Tibial nerve (tissue), 4 donors: ENCODE measurements around the gene IKZF5. TPM values are rescaled to one million over a fixed set of nuclear protein-coding genes. Genes with fewer than 3 reads are reported as not detected.

ENCODE experiments used
- DNase-seq, 2 donors: peaks; one replicate each; pipeline ENCODE4 v3.0.0-alpha.2; 2019; ENCODE audit warnings: low spot score in 2 of 2
- H3K27ac ChIP-seq, 4 donors: fragments of 200-600 bp; sonication (generic) in 3 of 4; one replicate each; pipeline ENCODE4 v1.5.1; 2017 to 2019; ENCODE audit warnings: mild to moderate bottlenecking in 1 of 4
- H3K27me3 ChIP-seq, 2 donors: fragments of 200-600 bp; sonication (generic) in 1 of 2; one replicate each; pipeline versions ENCODE4 v1.5.1 to v1.6.0; 2017 to 2019
- H3K36me3 ChIP-seq, 3 donors: fragments of 200-600 bp; sonication (generic); one replicate each; pipeline ENCODE4 v1.5.1; 2018 to 2019
- H3K4me1 ChIP-seq, 4 donors: fragments of 200-600 bp; sonication (generic) in 3 of 4; one replicate each; pipeline ENCODE4 v1.5.1; 2017 to 2019
- H3K4me3 ChIP-seq, 4 donors: fragments of 200-600 bp; sonication (generic) in 3 of 4; one replicate each; pipeline ENCODE4 v1.5.1; 2017 to 2019; ENCODE audit warnings: mild to moderate bottlenecking in 1 of 4, moderate library complexity in 1 of 4
- H3K9me3 ChIP-seq, 4 donors: fragments of 200-600 bp; sonication (generic) in 3 of 4; one replicate each; pipeline ENCODE4 v1.5.1; 2017 to 2019
- CTCF ChIP-seq, 5 experiments: fragments of 200-600 bp in 3 of 5; fragments of 450-650 bp in 2 of 5; sonication (generic) in 3 of 5; IDR thresholded peaks; one replicate each; pipeline ENCODE4 v1.5.1; 2016 to 2019; ENCODE audit warnings: antibody characterized with exemption in 5 of 5, mild to moderate bottlenecking in 3 of 5, moderate library complexity in 2 of 5
- EP300 ChIP-seq, 2 donors: sonication (generic); formaldehyde crosslinking; IDR thresholded peaks; one replicate each; pipeline ENCODE4 v1.6.1; 2017; ENCODE audit warnings: antibody characterized with exemption in 2 of 2, mild to moderate bottlenecking in 1 of 2
- POLR2A ChIP-seq, 2 donors: fragments of 450-650 bp; IDR thresholded peaks; one replicate each; pipeline ENCODE4 v1.6.1; 2017; ENCODE audit warnings: antibody characterized with exemption in 2 of 2, mild to moderate bottlenecking in 2 of 2, moderate library complexity in 2 of 2
- WGBS, 2 donors: methylation state at CpG; one replicate each; pipeline ENCODE4 v1.1.5; 2018; 5-methylcytosine and 5-hydroxymethylcytosine counted together
- total RNA-seq, 4 donors: library from RNA; depleted of rRNA; stranded (reverse); fragments of >200 nt; gene quantifications; one replicate each; pipeline ENCODE4 v1.1.0, GENCODE V29; 2016

The IKZF5 gene
- total RNA-seq, 4 donors from 2014 or later = 7.2 to 16.4 (median 13.8) TPM

- 41 to 52% methylated on average over 5 of the region's 5 CpGs for WGBS, 2 donors
- DNase-seq = no peak
- H3K4me1 ChIP-seq = peaks cover 0 to 1% (median 0%) of the 10 kb centered on the region in 4 donors
These were observed 34.6 kb downstream of the IKZF5 start for GRCh38 chr10:122974023-122974422.

DNA sequence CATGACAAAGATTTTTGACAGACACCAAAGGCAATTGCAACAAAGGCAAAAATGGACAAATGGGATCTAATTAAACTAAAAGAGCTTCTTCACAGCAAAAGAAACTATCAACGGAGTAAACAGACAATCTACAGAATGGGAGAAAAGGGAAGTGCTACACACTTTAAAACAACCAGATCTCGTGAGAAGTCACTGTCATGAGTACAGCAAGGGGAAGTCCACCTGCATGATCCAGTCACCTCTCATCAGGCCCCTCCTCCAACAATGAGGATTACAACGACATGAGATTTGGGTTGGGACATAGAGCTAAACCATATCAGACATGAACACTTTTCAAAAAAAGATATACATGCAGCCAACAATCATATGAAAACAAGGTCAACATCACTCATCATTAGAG is 39.9 kb downstream of the IKZF5 start:
- no peaks in the 10 kb centered on the region for H3K4me1 ChIP-seq
- 79 to 92% methylated on average over 3 of the region's 3 CpGs for WGBS, 2 donors
- no peak for DNase-seq

More at GRCh38 chr10:122974023-122974422, 34.6 kb downstream of the IKZF5 start:
- Histone ChIP-seq H3K27ac (no peak overlapping the region), H3K9me3 (peaks cover 0 to 2% (median 0%) of the 10 kb centered on the region in 4 donors), H3K4me3 (no peak overlapping the region), H3K27me3 (no peaks in the 10 kb centered on the region), H3K36me3 (no peaks in the 10 kb centered on the region)
- no peak for TF ChIP-seq EP300 (IDR thresholded peaks at IDR 0.05)

DNA sequence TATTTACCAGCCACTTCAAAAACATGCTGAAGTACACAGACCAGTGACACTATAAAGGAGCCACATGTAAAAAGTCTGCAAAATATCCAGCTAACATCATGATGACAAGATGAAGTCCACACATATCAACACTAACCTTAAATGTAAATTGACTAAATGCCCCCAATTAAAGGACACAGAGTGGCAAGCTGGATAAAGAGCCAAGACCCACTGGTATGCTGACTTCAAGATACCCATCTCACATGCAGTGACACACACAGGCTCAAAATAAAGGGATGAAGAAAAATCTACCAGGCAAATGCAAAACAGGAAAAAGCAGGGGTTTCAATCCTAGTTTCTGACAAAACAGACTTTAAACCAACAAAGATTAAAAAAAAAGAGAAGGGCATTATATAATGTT is 41.7 kb downstream of the IKZF5 start:
- Histone ChIP-seq H3K4me3 (no peak overlapping the region), H3K9me3 (peaks cover 0 to 47% (median 8%) of the 10 kb centered on the region in 4 donors), H3K27ac (no peak overlapping the region), H3K36me3 (peaks cover 0 to 32% (median 0%) of the 10 kb centered on the region in 3 donors), H3K4me1 (no peaks in the 10 kb centered on the region), H3K27me3 (no peaks in the 10 kb centered on the region)
- no peak for DNase-seq
- TF ChIP-seq CTCF (IDR thresholded peaks at IDR 0.05) = no peak
- no peak for TF ChIP-seq POLR2A (IDR thresholded peaks at IDR 0.05)
- no peak for TF ChIP-seq EP300 (IDR thresholded peaks at IDR 0.05)

More for the DNA sequence above, 39.9 kb downstream of the IKZF5 start:
- Histone ChIP-seq H3K9me3 (peaks cover 0 to 36% (median 5%) of the 10 kb centered on the region in 4 donors), H3K4me3 (no peak overlapping the region), H3K27ac (no peak overlapping the region), H3K27me3 (no peaks in the 10 kb centered on the region), H3K36me3 (peaks cover 0 to 19% (median 0%) of the 10 kb centered on the region in 3 donors)
- TF ChIP-seq POLR2A (IDR thresholded peaks at IDR 0.05) (no peak), EP300 (IDR thresholded peaks at IDR 0.05) (no peak), CTCF (IDR thresholded peaks at IDR 0.05) (no peak)

GRCh38 chr10:122962405-122962804 is 46.2 kb downstream of the IKZF5 start:
- TF ChIP-seq CTCF (IDR thresholded peaks at IDR 0.05) (no peak), POLR2A (IDR thresholded peaks at IDR 0.05) (no peak), EP300 (IDR thresholded peaks at IDR 0.05) (no peak)
- WGBS, 2 donors = 66 to 84% methylated on average over 3 of the region's 3 CpGs
- peaks cover 0 to 32% (median 0%) of the 10 kb centered on the region in 3 donors for H3K36me3 ChIP-seq
- no peak overlapping the region for H3K27ac ChIP-seq
- no peak overlapping the region for H3K4me3 ChIP-seq
- H3K27me3 ChIP-seq = no peaks in the 10 kb centered on the region
- no peak for DNase-seq
- no peaks in the 10 kb centered on the region for H3K4me1 ChIP-seq
- H3K9me3 ChIP-seq = peaks cover 0 to 33% (median 4%) of the 10 kb centered on the region in 4 donors

GRCh38 chr10:122957474-122957873 is 51.1 kb downstream of the IKZF5 start:
- Histone ChIP-seq H3K9me3 (peaks cover 0 to under 1% (median 0%) of the 10 kb centered on the region in 4 donors), H3K4me1 (peaks cover 0 to 17% (median 11%) of the 10 kb centered on the region in 4 donors), H3K4me3 (no peak overlapping the region), H3K36me3 (peaks cover 0 to under 1% (median 0%) of the 10 kb centered on the region in 3 donors), H3K27me3 (no peaks in the 10 kb centered on the region), H3K27ac (no peak overlapping the region)
- 79 to 83% methylated on average over 5 of the region's 5 CpGs for WGBS, 2 donors
- no peak for DNase-seq
- TF ChIP-seq CTCF (IDR thresholded peaks at IDR 0.05) (no peak), POLR2A (IDR thresholded peaks at IDR 0.05) (no peak), EP300 (IDR thresholded peaks at IDR 0.05) (no peak)

- Histone ChIP-seq H3K27ac (no peak overlapping the region), H3K9me3 (no peaks in the 10 kb centered on the region), H3K4me3 (no peak overlapping the region), H3K27me3 (no peaks in the 10 kb centered on the region), H3K36me3 (no peaks in the 10 kb centered on the region), H3K4me1 (peaks cover 0 to 31% (median 13%) of the 10 kb centered on the region in 4 donors)
- no peak for DNase-seq
- 92 to 97% methylated on average over 1 of the region's 1 CpG for WGBS, 2 donors
- TF ChIP-seq CTCF (IDR thresholded peaks at IDR 0.05) = no peak
- no peak for TF ChIP-seq EP300 (IDR thresholded peaks at IDR 0.05)
- TF ChIP-seq POLR2A (IDR thresholded peaks at IDR 0.05) = no peak
These were observed 52.7 kb downstream of the IKZF5 start for GRCh38 chr10:122955892-122956291.
